Activated CD8-positive, alpha-beta T cell treated with anti-CD3 and anti-CD28 coated beads for 36 hours (primary cell): ENCODE results near the gene UMAD1. TPM values are rescaled to one million over a fixed set of nuclear protein-coding genes. Genes with fewer than 3 reads are reported as not detected.
"Not testable (repeated sequence)": the region's sequence is repeated elsewhere in the genome, so short reads cannot be mapped to it uniquely, and the experiment has no call there.

Experiments used
- ATAC-seq: fragments of 200-7000 bp; cut with Tn5 transposase; one replicate; pipeline ENCODE4 v1.10.0; 2021; ENCODE audit warnings: mild to moderate bottlenecking, moderate library complexity
- CTCF ChIA-PET: fragments of 350-600 bp; sonication (Branson Sonifier 250); formaldehyde crosslinking; loops from one replicate; lab custom pipeline; 2021; ENCODE audit warnings: antibody characterized with exemption; lab: Charles Lee
- POLR2A ChIA-PET: fragments of 350-600 bp; sonication (Branson Sonifier 250); formaldehyde crosslinking; loops from one replicate; lab custom pipeline; 2021; ENCODE audit warnings: antibody characterized with exemption; lab: Charles Lee
- DNase-seq: peaks from one replicate; pipeline ENCODE4 v3.0.0-alpha.2; 2020
- H3K27ac Mint-ChIP-seq: one replicate; pipeline ENCODE4 v1.8.0; 2021; ENCODE audit warnings: mild to moderate bottlenecking, mixed read lengths
- H3K27me3 Mint-ChIP-seq: one replicate; pipeline ENCODE4 v1.8.0; 2021; ENCODE audit warnings: mixed read lengths
- H3K36me3 Mint-ChIP-seq: one replicate; pipeline ENCODE4 v1.8.0; 2021; ENCODE audit warnings: low read depth, mixed read lengths
- H3K4me1 Mint-ChIP-seq: one replicate; pipeline ENCODE4 v1.8.0; 2021; ENCODE audit warnings: low read depth, mixed read lengths
- H3K4me3 Mint-ChIP-seq: one replicate; pipeline ENCODE4 v1.8.0; 2021; ENCODE audit warnings: mild to moderate bottlenecking, moderate library complexity, mixed read lengths
- H3K9me3 Mint-ChIP-seq: one replicate; pipeline ENCODE4 v1.8.0; 2021; ENCODE audit warnings: mixed read lengths
- CTCF ChIP-seq: fragments of 200-600 bp; IDR thresholded peaks from one replicate; pipeline ENCODE4 v1.8.0; 2022; ENCODE audit warnings: antibody characterized with exemption, mild to moderate bottlenecking
- intact Hi-C: fragments of 100-400 bp; cut with micrococcal nuclease; formaldehyde crosslinking; loops from one replicate; pipeline ENCODE4 v1.10.0; 2022
- total RNA-seq, 2 experiments: library from RNA; stranded (reverse); gene quantifications; one replicate each; pipeline ENCODE4 v1.2.3, GENCODE V29; 2021

UMAD1 gene
- total RNA-seq, 2 experiments from 2014 or later = 10.1 to 11.1 TPM

GRCh38 chr7:7654964-7655715 lies 14.6 kb downstream of the UMAD1 start:
- DNase-seq (no peak), ATAC-seq (no peak)
- peaks cover 36% of the 10 kb centered on the region for H3K36me3 Mint-ChIP-seq
- no peaks in the 10 kb centered on the region for H3K27me3 Mint-ChIP-seq
- no peak for TF ChIP-seq CTCF
- H3K27ac Mint-ChIP-seq = no peak overlapping the region
- H3K9me3 Mint-ChIP-seq = peaks cover 28% of the 10 kb centered on the region
- CTCF ChIA-PET = no interaction called here
- intact Hi-C loops = no loop called here
- H3K4me1 Mint-ChIP-seq = peaks cover 37% of the 10 kb centered on the region
- no peak overlapping the region for H3K4me3 Mint-ChIP-seq
- POLR2A ChIA-PET = interaction anchor here (0.8 kb wide), 1 partner anchor 14 kb away, joined by 3 read pairs; no protein-coding TSS in a partner anchor

DNA sequence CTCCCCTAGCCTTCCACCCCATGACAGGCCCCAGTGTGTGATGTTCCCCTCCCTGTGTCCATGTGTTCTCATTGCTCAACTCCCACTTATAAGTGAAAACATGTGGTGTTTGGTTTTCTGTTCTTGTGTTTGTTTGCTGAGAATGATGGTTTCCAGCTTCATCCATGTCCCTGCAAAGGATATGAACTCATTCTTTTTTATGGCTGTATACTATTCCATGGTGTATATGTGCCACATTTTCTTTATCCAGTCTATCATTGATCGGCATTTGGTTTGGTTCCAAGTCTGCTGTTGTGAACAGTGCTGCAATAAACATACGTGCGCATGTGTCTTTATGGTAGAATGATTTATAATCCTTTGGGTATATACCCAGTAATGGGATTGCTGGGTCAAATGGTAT lies 15.9 kb downstream of the UMAD1 start:
- CTCF ChIA-PET, H3K27ac Mint-ChIP-seq, POLR2A ChIA-PET, ATAC-seq, intact Hi-C loops, DNase-seq, H3K27me3 Mint-ChIP-seq, H3K4me3 Mint-ChIP-seq: not testable (repeated sequence)
- peaks cover 38% of the 10 kb centered on the region for H3K4me1 Mint-ChIP-seq
- peaks cover 28% of the 10 kb centered on the region for H3K9me3 Mint-ChIP-seq
- H3K36me3 Mint-ChIP-seq = peaks cover 41% of the 10 kb centered on the region

DNA sequence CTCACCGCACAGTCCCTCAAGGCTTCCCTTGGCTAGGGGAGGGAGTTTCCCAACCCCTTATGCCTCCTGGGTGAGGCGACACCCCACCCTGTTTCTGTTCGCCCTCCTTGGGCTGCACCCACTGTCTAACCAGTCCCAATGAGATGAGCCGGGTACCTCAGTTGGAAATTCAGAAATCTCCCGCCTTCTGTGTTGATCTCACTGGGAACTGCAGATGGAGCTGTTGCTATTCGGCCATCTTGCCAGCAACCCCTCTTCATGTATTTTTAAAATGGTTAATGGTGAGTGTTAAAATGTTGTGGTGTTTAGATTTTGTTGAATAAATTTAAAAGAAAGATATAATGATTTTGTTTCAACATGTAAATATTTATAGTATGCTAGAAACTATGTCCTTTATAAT lies 22.0 kb downstream of the UMAD1 start:
- H3K9me3 Mint-ChIP-seq = peaks cover 23% of the 10 kb centered on the region
- ChIA-PET POLR2A (interaction anchor here (1.3 kb wide), 1 partner anchor 22 kb away, joined by 4 read pairs; the partner anchor contains the start of gene UMAD1), CTCF (interaction anchor here (1.3 kb wide), 1 partner anchor 18 kb away, joined by 3 read pairs; no protein-coding TSS in a partner anchor)
- no peaks in the 10 kb centered on the region for H3K27me3 Mint-ChIP-seq
- intact Hi-C loops = no loop called here
- peaks cover 34% of the 10 kb centered on the region for H3K36me3 Mint-ChIP-seq
- no peak overlapping the region for H3K4me3 Mint-ChIP-seq
- no peak for TF ChIP-seq CTCF
- DNase-seq = no peak
- H3K4me1 Mint-ChIP-seq = peaks cover 30% of the 10 kb centered on the region
- H3K27ac Mint-ChIP-seq = no peak overlapping the region
- ATAC-seq = no peak

- no peak for ATAC-seq
- DNase-seq = no peak
- H3K4me1 Mint-ChIP-seq = peaks cover 35% of the 10 kb centered on the region
- H3K27ac Mint-ChIP-seq = no peak overlapping the region
- ChIA-PET CTCF (no interaction called here), POLR2A (interaction anchor here (2.4 kb wide), 1 partner anchor 24 kb away, joined by 6 read pairs; the partner anchor contains the start of gene UMAD1)
- H3K36me3 Mint-ChIP-seq = peaks cover 25% of the 10 kb centered on the region
- no peak for TF ChIP-seq CTCF
- no peaks in the 10 kb centered on the region for H3K27me3 Mint-ChIP-seq
- peaks cover 11% of the 10 kb centered on the region for H3K9me3 Mint-ChIP-seq
- no peak overlapping the region for H3K4me3 Mint-ChIP-seq
- intact Hi-C loops = no loop called here
Measured at GRCh38 chr7:7664291-7664690, 23.7 kb downstream of the UMAD1 start.

GRCh38 chr7:7665031-7665430 lies 24.5 kb downstream of the UMAD1 start:
- no peak for DNase-seq
- ATAC-seq = no peak
- peaks cover 22% of the 10 kb centered on the region for H3K36me3 Mint-ChIP-seq
- peaks cover 10% of the 10 kb centered on the region for H3K9me3 Mint-ChIP-seq
- intact Hi-C loops = no loop called here
- no peak overlapping the region for H3K4me3 Mint-ChIP-seq
- ChIA-PET POLR2A (interaction anchor here (2.4 kb wide), 1 partner anchor 25 kb away, joined by 6 read pairs; the partner anchor contains the start of gene UMAD1), CTCF (no interaction called here)
- H3K4me1 Mint-ChIP-seq = peaks cover 32% of the 10 kb centered on the region
- TF ChIP-seq CTCF = no peak
- H3K27ac Mint-ChIP-seq = no peak overlapping the region
- no peaks in the 10 kb centered on the region for H3K27me3 Mint-ChIP-seq
